A549 (cell line): ENCODE measurements around the gene LMTK3. TPM values are rescaled to one million over a fixed set of nuclear protein-coding genes. Genes with fewer than 3 reads are reported as not detected.
A peak's percentile ranks its signal among the peaks of the same experiment; 100 is the strongest.

ENCODE experiments used
- ATAC-seq, 2 experiments: fragments of 200-7000 bp in 1 of 2; fragments of >200 bp in 1 of 2; cut with Nextera tagmentation in 1 of 2; cut with Tn5 transposase in 1 of 2; 3 replicates each; pipeline versions ENCODE4 v1.8.0 to v1.9.1; 2018 to 2020; ENCODE audit warnings: mild to moderate bottlenecking in 1 of 2, moderate library complexity in 1 of 2
- CTCF ChIA-PET: fragments of 300-600 bp; sonication (Branson Sonifier 250); formaldehyde crosslinking; extraction: SDS; loops from one replicate; lab custom pipeline; 2021; ENCODE audit warnings: antibody characterized with exemption, inconsistent platforms; lab: Yijun Ruan, JAX
- POLR2A ChIA-PET: fragments of 350-600 bp; formaldehyde crosslinking; extraction: SDS; loops from one replicate; lab custom pipeline; 2021; ENCODE audit warnings: antibody characterized with exemption, inconsistent platforms; lab: Yijun Ruan, JAX
- DNase-seq, 2 experiments: peaks; one replicate each; pipeline versions ENCODE4 v3.0.0 to v3.0.0-alpha.2; 2011 to 2016; ENCODE audit warnings: low read depth in 1 of 2, low spot score in 1 of 2
- FAIRE-seq: peaks from 2 replicates; lab custom pipeline; 2011; peaks lifted over from hg19 to GRCh38; lab: Jason Lieb, UNC
- H3K27ac ChIP-seq, 2 experiments: fragments of >200 bp; sonication (Bioruptor Twin); formaldehyde crosslinking; 3 replicates each; pipeline ENCODE4 v1.5.1; 2016 to 2017
- H3K4me1 ChIP-seq: fragments of >200 bp; sonication (Bioruptor Twin); formaldehyde crosslinking; 3 replicates; pipeline ENCODE4 v1.6.1; 2016
- H3K4me2 ChIP-seq: fragments of >200 bp; sonication (Bioruptor Twin); formaldehyde crosslinking; 3 replicates; pipeline ENCODE4 v1.6.1; 2016
- H3K4me3 ChIP-seq: fragments of >200 bp; sonication (Bioruptor Twin); formaldehyde crosslinking; 3 replicates; pipeline ENCODE4 v1.5.1; 2016
- H3K9me3 ChIP-seq: fragments of >200 bp; sonication (Bioruptor Twin); formaldehyde crosslinking; 3 replicates; pipeline ENCODE4 v1.6.1; 2016
- BHLHE40 ChIP-seq: IDR thresholded peaks from 2 replicates; pipeline ENCODE4 v1.6.1; 2012; ENCODE audit warnings: low read depth, low read length, inconsistent platforms
- CBX8 ChIP-seq: fragments of 200-600 bp; sonication (generic); IDR thresholded peaks from 2 replicates; pipeline ENCODE4 v1.6.1; 2016
- CHD4 ChIP-seq: fragments of 200-600 bp; sonication (generic); IDR thresholded peaks from 2 replicates; pipeline ENCODE4 v1.6.1; 2016; ENCODE audit warnings: antibody characterized with exemption, mild to moderate bottlenecking, borderline replicate concordance
- HOXA7 ChIP-seq: fragments of 250-450 bp; sonication (Bioruptor Pico); IDR thresholded peaks from 2 replicates; pipeline ENCODE4 v1.5.0; 2020; ENCODE audit warnings: mild to moderate bottlenecking, moderate library complexity
- JUN ChIP-seq, 2 experiments: fragments of >200 bp; sonication (Bioruptor Twin); formaldehyde crosslinking; IDR thresholded peaks; 2 replicates in 1 of 2; 3 replicates in 1 of 2; pipeline ENCODE4 v1.6.1; 2016 to 2017
- MAFK ChIP-seq: fragments of 450-650 bp; IDR thresholded peaks from 2 replicates; pipeline ENCODE4 v1.6.1; 2014; ENCODE audit not compliant: partially characterized antibody
- NFE2L2 ChIP-seq: fragments of 150-350 bp; conservative IDR thresholded peaks from 2 replicates; pipeline ENCODE4 v1.6.1; 2014; ENCODE audit warnings: low read length
- NPAS2 ChIP-seq: fragments of 250-450 bp; sonication (Bioruptor Pico); IDR thresholded peaks from 2 replicates; pipeline ENCODE4 v1.8.0; 2022; ENCODE audit warnings: mild to moderate bottlenecking, moderate library complexity, borderline replicate concordance
- POLR2A ChIP-seq: IDR thresholded peaks from 2 replicates; pipeline ENCODE4 v1.6.1; 2012; ENCODE audit warnings: mild to moderate bottlenecking, low read length
- RAD21 ChIP-seq, 2 experiments: fragments of >200 bp in 1 of 2; sonication (Bioruptor Twin) in 1 of 2; formaldehyde crosslinking in 1 of 2; IDR thresholded peaks in 1 of 2; conservative IDR thresholded peaks in 1 of 2; 2 replicates in 1 of 2; 3 replicates in 1 of 2; pipeline ENCODE4 v1.6.1; 2012 to 2018; ENCODE audit warnings: inconsistent platforms in 1 of 2
- SMC3 ChIP-seq: fragments of >200 bp; sonication (Bioruptor Twin); formaldehyde crosslinking; IDR thresholded peaks from 3 replicates; pipeline ENCODE4 v1.6.1; 2018; ENCODE audit warnings: inconsistent platforms
- TP53 ChIP-seq: fragments of 250-450 bp; sonication (Bioruptor Pico); IDR thresholded peaks from 2 replicates; pipeline ENCODE4 v1.5.0; 2021; ENCODE audit warnings: mild to moderate bottlenecking, moderate library complexity
- WGBS: methylation state at CpG from one replicate; pipeline ENCODE4 v1.1.6; 2017; ENCODE audit errors: missing lambda C conversion rate; 5-methylcytosine and 5-hydroxymethylcytosine counted together
- polyA plus RNA-seq, 4 experiments: library from polyadenylated mRNA; depleted of rRNA in 3 of 4; stranded (reverse); fragments of >200 nt; fragmentation: RNase III in 1 of 4; extraction: RNeasy Plus Mini Kit Qiagen cat#74134 plus additional on column Dnase treatment in 1 of 4; gene quantifications; 2 replicates in 3 of 4; 3 replicates in 1 of 4; pipeline ENCODE4 v1.2.3, GENCODE V29; 2011 to 2017
- TF ChIP-seq, protein P1 (sequence below): fragments of >200 bp; sonication (Bioruptor Twin); formaldehyde crosslinking; IDR thresholded peaks from 3 replicates; pipeline ENCODE4 v1.5.1; 2016
- TF ChIP-seq, protein P2 (sequence below): fragments of 200-600 bp; sonication (generic); IDR thresholded peaks from 2 replicates; pipeline ENCODE4 v1.6.1; 2016; ENCODE audit warnings: antibody characterized with exemption, mild to moderate bottlenecking, moderate library complexity
- TF ChIP-seq, protein P3 (sequence below): IDR thresholded peaks from 2 replicates; pipeline ENCODE4 v1.6.1; 2012

LMTK3 gene
- polyA plus RNA-seq, 2 of the 4 experiments (the other 2 are of a cell fraction), result 0.62 to 6.1 TPM

DNA sequence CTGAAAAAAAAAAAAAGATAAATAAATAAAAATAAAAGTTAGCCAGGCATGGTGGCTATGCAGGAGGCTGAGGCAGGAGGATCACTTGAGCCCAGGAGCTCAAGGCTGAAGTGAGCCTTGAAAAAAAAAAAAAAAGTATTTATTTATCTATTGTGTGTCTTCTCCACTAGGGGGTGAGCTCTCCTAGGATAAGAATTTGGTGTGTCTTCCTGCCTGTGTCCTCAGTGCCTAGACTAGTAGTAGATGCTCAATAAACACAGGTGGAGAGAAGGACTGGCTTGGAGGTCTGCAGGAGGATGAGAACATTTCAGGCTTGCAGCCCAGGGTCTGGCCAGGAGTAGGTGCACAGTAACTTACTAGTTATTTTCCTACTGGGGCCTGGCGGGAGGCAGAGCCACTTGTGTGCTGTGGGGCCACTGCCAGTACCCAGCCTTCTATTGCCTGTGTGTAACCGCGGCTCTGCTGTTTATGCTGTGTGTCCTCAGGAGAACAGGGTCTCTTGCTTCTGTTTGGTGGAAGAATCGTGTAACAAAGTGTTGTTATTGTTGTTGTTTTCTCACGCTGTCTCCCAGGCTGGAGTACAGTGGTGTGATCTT is 5.4 kb downstream of the LMTK3 start:
- Histone ChIP-seq H3K27ac (peak overlapping the region; percentile 54 to 92), H3K9me3 (no peaks in the 10 kb centered on the region), H3K4me3 (no peak overlapping the region), H3K4me1 (peaks cover 16% of the 10 kb centered on the region), H3K4me2 (no peak overlapping the region)
- TF ChIP-seq POLR2A (no peak), SMC3 (peak; percentile 99), CHD4 (peak; percentile 59; the same call in 1 of the 2 replicates), HOXA7 (CRISPR knock-in tag) (no peak), NPAS2 (CRISPR knock-in tag) (peak; percentile 28; the same call in 1 of the 2 replicates), JUN (IDR thresholded peaks at IDR 0.05) (peak in 1 of 2 experiments; percentile 18; a peak in 1 of 5 replicates), RAD21 (conservative IDR thresholded peaks at IDR 0.05 in 1 of 2, IDR thresholded peaks at IDR 0.05 in 1 of 2) (peak; percentile 99 to 100)
- TF ChIP-seq, protein P1, sequence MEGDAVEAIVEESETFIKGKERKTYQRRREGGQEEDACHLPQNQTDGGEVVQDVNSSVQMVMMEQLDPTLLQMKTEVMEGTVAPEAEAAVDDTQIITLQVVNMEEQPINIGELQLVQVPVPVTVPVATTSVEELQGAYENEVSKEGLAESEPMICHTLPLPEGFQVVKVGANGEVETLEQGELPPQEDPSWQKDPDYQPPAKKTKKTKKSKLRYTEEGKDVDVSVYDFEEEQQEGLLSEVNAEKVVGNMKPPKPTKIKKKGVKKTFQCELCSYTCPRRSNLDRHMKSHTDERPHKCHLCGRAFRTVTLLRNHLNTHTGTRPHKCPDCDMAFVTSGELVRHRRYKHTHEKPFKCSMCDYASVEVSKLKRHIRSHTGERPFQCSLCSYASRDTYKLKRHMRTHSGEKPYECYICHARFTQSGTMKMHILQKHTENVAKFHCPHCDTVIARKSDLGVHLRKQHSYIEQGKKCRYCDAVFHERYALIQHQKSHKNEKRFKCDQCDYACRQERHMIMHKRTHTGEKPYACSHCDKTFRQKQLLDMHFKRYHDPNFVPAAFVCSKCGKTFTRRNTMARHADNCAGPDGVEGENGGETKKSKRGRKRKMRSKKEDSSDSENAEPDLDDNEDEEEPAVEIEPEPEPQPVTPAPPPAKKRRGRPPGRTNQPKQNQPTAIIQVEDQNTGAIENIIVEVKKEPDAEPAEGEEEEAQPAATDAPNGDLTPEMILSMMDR, result peak; percentile 95
- TF ChIP-seq, protein P2, sequence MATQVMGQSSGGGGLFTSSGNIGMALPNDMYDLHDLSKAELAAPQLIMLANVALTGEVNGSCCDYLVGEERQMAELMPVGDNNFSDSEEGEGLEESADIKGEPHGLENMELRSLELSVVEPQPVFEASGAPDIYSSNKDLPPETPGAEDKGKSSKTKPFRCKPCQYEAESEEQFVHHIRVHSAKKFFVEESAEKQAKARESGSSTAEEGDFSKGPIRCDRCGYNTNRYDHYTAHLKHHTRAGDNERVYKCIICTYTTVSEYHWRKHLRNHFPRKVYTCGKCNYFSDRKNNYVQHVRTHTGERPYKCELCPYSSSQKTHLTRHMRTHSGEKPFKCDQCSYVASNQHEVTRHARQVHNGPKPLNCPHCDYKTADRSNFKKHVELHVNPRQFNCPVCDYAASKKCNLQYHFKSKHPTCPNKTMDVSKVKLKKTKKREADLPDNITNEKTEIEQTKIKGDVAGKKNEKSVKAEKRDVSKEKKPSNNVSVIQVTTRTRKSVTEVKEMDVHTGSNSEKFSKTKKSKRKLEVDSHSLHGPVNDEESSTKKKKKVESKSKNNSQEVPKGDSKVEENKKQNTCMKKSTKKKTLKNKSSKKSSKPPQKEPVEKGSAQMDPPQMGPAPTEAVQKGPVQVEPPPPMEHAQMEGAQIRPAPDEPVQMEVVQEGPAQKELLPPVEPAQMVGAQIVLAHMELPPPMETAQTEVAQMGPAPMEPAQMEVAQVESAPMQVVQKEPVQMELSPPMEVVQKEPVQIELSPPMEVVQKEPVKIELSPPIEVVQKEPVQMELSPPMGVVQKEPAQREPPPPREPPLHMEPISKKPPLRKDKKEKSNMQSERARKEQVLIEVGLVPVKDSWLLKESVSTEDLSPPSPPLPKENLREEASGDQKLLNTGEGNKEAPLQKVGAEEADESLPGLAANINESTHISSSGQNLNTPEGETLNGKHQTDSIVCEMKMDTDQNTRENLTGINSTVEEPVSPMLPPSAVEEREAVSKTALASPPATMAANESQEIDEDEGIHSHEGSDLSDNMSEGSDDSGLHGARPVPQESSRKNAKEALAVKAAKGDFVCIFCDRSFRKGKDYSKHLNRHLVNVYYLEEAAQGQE, result no peak
- DNase-seq (peak in 1 of 2 experiments; percentile 84), FAIRE-seq (peak; percentile 68), ATAC-seq (no peak)
- ChIA-PET CTCF (interaction anchor here (0.6 to 9.6 kb wide), 41 partner anchors 8 to 235 kb away, joined by 3 to 618 read pairs (median 5); partner anchors contain the start of genes KDELR1 and SPACA4), POLR2A (interaction anchor here (0.7 to 5.0 kb wide), 8 partner anchors 8 to 138 kb away, joined by 3 to 40 read pairs (median 4); no protein-coding TSS in a partner anchor)
- WGBS, result 91% methylated on average over 5 of the region's 5 CpGs

DNA sequence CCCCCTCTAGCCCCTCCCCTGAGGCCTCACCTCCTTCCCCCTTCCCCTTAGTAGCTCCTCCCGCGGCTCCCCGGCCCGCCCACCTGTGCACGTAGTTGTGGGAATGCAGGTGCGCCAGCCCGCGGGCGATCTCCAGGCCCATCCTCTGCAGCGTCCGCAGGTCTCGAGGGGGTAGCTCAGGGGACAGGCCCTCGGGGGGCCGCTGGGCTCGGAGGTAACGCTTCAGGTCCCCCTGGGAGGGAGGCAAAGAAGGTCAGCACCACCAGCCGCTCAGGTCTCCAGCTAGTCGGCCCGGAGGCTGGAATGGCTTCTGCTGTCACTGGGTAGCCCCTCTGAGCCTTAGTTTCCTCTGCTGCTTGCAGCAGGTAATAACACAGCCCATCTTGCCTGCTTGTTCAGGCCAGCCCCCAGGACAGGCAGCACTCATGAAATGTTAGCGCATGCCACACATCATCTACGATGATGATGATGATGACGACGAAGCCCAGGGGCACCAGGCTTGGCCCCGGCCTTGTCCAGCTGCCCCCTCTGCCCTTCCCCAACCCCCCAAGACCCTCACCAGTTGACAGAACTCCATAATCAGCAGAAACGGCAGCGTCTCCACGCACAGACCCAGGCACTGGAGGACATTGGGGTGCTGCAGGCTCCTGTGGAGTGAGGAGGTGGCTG is 9.2 kb downstream of the LMTK3 start:
- Histone ChIP-seq H3K9me3 (no peaks in the 10 kb centered on the region), H3K4me2 (peak overlapping the region; percentile 89), H3K4me3 (peak overlapping the region; percentile 36), H3K4me1 (peaks cover 20% of the 10 kb centered on the region), H3K27ac (peak overlapping the region; percentile 63 to 85)
- FAIRE-seq, result no peak
- ChIA-PET POLR2A (interaction anchor here (0.6 to 1.2 kb wide), 7 partner anchors 9 to 117 kb away, joined by 3 to 11 read pairs (median 5); partner anchors contain the start of gene SPHK2), CTCF (interaction anchor here (0.5 to 9.6 kb wide), 5 partner anchors 12 to 638 kb away, joined by 3 to 618 read pairs (median 52); no protein-coding TSS in a partner anchor)
- no peak; a peak in 1 of 6 replicates for ATAC-seq
- DNase-seq, result no peak
- TF ChIP-seq MAFK (peak; percentile 31), POLR2A (peak; percentile 8; the same call in 1 of the 2 replicates), BHLHE40 (no peak), NFE2L2 (no peak), CBX8 (no peak), TP53 (no peak)
- TF ChIP-seq, protein P3, sequence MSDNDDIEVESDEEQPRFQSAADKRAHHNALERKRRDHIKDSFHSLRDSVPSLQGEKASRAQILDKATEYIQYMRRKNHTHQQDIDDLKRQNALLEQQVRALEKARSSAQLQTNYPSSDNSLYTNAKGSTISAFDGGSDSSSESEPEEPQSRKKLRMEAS, result no peak
- WGBS, result 67% methylated on average over 13 of the region's 27 CpGs
